Prostate gland (tissue), 2 donors: ENCODE measurements around the gene ZNF737. TPM values are rescaled to one million over a fixed set of nuclear protein-coding genes. Genes with fewer than 3 reads are reported as not detected.
"Not testable (repeated sequence)": the region's sequence is repeated elsewhere in the genome, so short reads cannot be mapped to it uniquely, and the experiment has no call there.

ENCODE experiments used
- DNase-seq: peaks from one replicate; pipeline ENCODE4 v3.0.0-alpha.2; 2019; ENCODE audit warnings: low spot score
- H3K27ac ChIP-seq, 2 donors: fragments of 200-600 bp; sonication (generic); 2 replicates each; pipeline ENCODE4 v1.5.1; 2017 to 2019
- H3K27me3 ChIP-seq: fragments of 200-600 bp; sonication (generic); replicated peaks from 2 replicates; pipeline ENCODE4 v1.5.1; 2019; ENCODE audit not compliant: insufficient read depth
- H3K36me3 ChIP-seq, 2 donors: fragments of 200-600 bp; sonication (generic); 1 replicate in 1 of 2; 2 replicates in 1 of 2; pipeline versions ENCODE4 v1.5.1 to v1.8.1; 2017 to 2019
- H3K4me1 ChIP-seq: fragments of 200-600 bp; sonication (generic); replicated peaks from 2 replicates; pipeline ENCODE4 v1.5.1; 2019
- H3K4me3 ChIP-seq, 2 donors: fragments of 200-600 bp; sonication (generic); 2 replicates each; pipeline ENCODE4 v1.5.1; 2017 to 2019
- H3K9me3 ChIP-seq: fragments of 200-600 bp; sonication (generic); 2 replicates; pipeline ENCODE4 v1.5.1; 2017
- CTCF ChIP-seq, 4 experiments: fragments of 200-600 bp in 2 of 4; fragments of 450-650 bp in 2 of 4; sonication (generic) in 2 of 4; IDR thresholded peaks; 1 replicate in 3 of 4; 2 replicates in 1 of 4; pipeline ENCODE4 v1.5.1; 2016 to 2019; ENCODE audit warnings: antibody characterized with exemption in 4 of 4, mild to moderate bottlenecking in 2 of 4, moderate library complexity in 2 of 4
- POLR2A ChIP-seq: fragments of 450-650 bp; IDR thresholded peaks from one replicate; pipeline ENCODE4 v1.6.1; 2016; ENCODE audit warnings: antibody characterized with exemption, mild to moderate bottlenecking
- POLR2AphosphoS5 ChIP-seq: sonication (generic); formaldehyde crosslinking; IDR thresholded peaks from one replicate; pipeline ENCODE4 v1.6.1; 2017; ENCODE audit warnings: antibody characterized with exemption
- WGBS: methylation state at CpG from one replicate; pipeline ENCODE4 v1.1.5; 2018; 5-methylcytosine and 5-hydroxymethylcytosine counted together
- intact Hi-C: fragments of 100-400 bp; cut with DNase I; formaldehyde crosslinking; loops from one replicate; pipeline ENCODE4 v1.14.2; 2022
- total RNA-seq, 2 donors: library from RNA; depleted of rRNA; stranded (reverse); fragments of >200 nt; gene quantifications; one replicate each; pipeline ENCODE4 v1.1.0, GENCODE V29; 2016

ZNF737 gene
- total RNA-seq: 10 to 100 TPM; 22.1 to 39.8 TPM

DNA sequence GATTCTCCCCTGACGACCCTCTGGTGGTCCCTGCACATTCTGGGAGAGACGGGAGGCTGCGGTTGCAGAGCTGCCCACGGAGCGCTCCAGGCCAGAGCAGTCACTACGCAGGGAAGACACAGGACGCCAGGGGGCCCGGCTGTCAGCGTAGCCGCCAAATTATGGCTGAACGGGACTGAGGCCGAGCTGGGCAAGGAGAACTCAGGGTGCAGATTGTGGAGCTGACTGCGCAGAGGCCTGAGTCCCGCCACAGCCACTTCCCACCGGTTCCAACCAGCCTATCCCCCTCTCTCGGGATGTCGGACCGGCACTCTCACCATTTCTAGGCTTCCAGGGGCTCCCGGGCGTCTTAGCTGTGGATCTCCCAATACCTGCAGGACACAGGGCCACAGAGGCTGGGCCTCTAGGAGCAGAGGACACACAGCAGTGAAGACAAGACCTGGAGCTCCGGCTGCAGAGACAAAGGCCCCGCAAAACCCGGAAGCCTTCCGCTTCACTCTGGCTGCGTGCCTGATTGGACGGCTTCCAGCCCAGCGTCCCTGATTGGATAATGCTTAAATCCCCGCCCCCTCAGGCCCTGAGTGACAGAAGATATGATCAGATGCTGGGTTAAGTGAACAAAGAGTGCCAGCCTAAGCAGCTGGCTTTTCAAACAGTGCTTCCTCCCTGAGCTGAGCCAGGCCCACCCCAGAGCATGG lies at the start of gene ZNF737:
Gene ZNF737 (minus strand): TSS at position 461 of the 698 bp plus-strand sequence. CDS start 141 bp downstream, at position 320.
- 0% methylated on average over 28 of the region's 28 CpGs for WGBS
- H3K9me3 ChIP-seq: no peaks in the 10 kb centered on the region
- peak; percentile 95 for DNase-seq
- peak within 1 kb of the TSS; percentile 83 to 84 for H3K27ac ChIP-seq
- no peaks in the 10 kb centered on the region for H3K4me1 ChIP-seq
- peak within 1 kb of the TSS; percentile 39 to 61 for H3K4me3 ChIP-seq
- no peaks in the 10 kb centered on the region for H3K36me3 ChIP-seq
- intact Hi-C loops: loop anchor here (10.0 kb wide), 1 partner anchor 99 kb away; the partner anchor contains the start of gene ZNF626
- no peaks in the 10 kb centered on the region for H3K27me3 ChIP-seq
- TF ChIP-seq POLR2A (peak; percentile 51), POLR2AphosphoS5 (peak; percentile 91), CTCF (IDR thresholded peaks at IDR 0.05) (peak in 2 of 4 experiments; percentile 38 to 43)

GRCh38 chr19:20614971-20615370 lies 49.4 kb upstream of the ZNF737 start:
- H3K4me3 ChIP-seq, H3K36me3 ChIP-seq, H3K4me1 ChIP-seq, H3K27ac ChIP-seq, intact Hi-C loops, H3K9me3 ChIP-seq, DNase-seq, H3K27me3 ChIP-seq: not testable (repeated sequence)
- 90% methylated on average over 4 of the region's 4 CpGs for WGBS

DNA sequence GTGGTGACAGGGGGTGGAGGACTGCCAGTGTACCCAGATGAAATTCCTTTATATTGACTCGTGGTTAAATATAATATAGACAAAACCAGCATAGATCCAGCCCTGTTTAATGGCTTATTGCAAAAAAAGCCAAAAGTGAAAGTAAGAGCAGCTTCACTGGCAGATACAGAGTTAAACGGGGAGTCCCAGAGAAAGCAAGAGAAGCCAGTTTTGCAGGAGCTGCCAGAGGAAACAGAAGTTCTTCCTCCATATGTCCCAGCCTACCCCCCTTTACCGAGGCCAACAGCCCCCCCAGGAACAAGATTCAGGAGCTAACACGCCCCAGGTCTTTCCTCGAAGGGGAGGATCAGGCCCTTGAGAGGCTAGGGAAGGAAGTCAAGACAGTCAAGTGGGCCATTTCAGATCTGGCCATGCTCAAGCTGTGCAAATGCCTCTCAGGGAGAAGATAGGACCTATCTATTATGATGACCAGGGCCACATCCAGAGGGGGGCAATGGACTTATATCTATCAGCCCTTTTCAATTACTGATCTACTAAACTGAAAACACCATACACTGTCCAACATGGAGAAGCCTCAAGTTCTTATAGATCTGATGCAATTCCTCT lies 47.2 kb upstream of the ZNF737 start:
- Histone ChIP-seq H3K4me3 (peak overlapping the region in 1 of 2 donors; percentile 10), H3K27ac (no peak overlapping the region), H3K27me3 (no peaks in the 10 kb centered on the region), H3K9me3 (no peaks in the 10 kb centered on the region), H3K36me3 (no peaks in the 10 kb centered on the region), H3K4me1 (no peaks in the 10 kb centered on the region)
- TF ChIP-seq CTCF (IDR thresholded peaks at IDR 0.05) (no peak), POLR2A (no peak), POLR2AphosphoS5 (no peak)
- intact Hi-C loops: no loop called here
- 48% methylated on average over 5 of the region's 5 CpGs for whole genome bisulfite sequencing
- no peak for DNase-seq

DNA sequence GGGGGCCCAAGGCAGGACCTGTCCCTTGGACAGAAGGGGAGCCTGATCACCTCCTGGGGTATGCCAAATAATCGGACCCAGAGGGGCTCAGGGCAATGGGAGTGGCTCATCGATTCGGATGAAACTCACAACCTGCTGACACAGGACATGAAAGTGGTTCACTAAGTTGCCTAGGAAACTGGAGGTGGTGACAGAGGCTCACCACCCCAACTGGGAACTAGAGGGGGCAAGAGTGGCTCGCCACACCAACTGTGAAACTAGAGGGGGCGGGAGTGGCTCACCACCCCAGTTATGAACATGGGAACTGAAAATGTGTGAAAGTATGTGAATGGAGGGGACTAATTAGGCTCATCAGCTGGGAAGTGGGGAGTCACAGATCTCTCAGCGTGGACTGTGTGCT lies 46.3 kb upstream of the ZNF737 start:
- Histone ChIP-seq H3K4me3 (peak overlapping the region in 1 of 2 donors; percentile 10), H3K27ac (no peak overlapping the region), H3K9me3 (no peaks in the 10 kb centered on the region), H3K4me1 (no peaks in the 10 kb centered on the region), H3K36me3 (no peaks in the 10 kb centered on the region), H3K27me3 (no peaks in the 10 kb centered on the region)
- 79% methylated on average over 6 of the region's 6 CpGs for WGBS
- intact Hi-C loops: no loop called here
- no peak for DNase-seq
- TF ChIP-seq POLR2AphosphoS5 (no peak), POLR2A (no peak), CTCF (IDR thresholded peaks at IDR 0.05) (no peak)

DNA sequence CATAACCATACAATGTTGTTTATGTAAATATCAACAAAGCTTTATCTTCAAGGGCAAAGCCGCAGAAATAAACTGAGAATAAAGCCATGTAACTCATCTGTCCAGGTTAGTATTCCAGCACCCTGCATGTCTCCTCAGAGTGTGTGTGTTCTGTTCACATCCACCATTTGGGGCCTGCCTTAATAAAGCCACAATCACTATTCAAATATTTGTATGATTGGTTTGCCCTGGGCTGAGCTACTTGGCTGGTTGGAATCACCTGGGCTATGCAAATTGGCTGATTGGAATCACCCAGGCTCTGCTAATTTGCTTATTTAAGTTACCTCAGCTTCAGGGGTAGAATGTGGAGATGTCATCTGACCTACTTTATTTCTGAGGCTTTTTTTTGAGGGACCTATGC lies 42.4 kb upstream of the ZNF737 start:
- DNase-seq: no peak
- intact Hi-C loops: no loop called here
- 86% methylated on average over 1 of the region's 1 CpG for WGBS

More for the DNA sequence above, 42.4 kb upstream of the ZNF737 start:
- no peaks in the 10 kb centered on the region for H3K4me1 ChIP-seq
- H3K9me3 ChIP-seq: no peaks in the 10 kb centered on the region
- no peak overlapping the region for H3K4me3 ChIP-seq
- TF ChIP-seq CTCF (IDR thresholded peaks at IDR 0.05): no peak
- TF ChIP-seq POLR2AphosphoS5: no peak
- no peak for TF ChIP-seq POLR2A
- no peaks in the 10 kb centered on the region for H3K36me3 ChIP-seq
- no peak overlapping the region for H3K27ac ChIP-seq
- no peaks in the 10 kb centered on the region for H3K27me3 ChIP-seq
